Endometrial microvascular endothelial cells (primary cell): ENCODE data around the gene SPATA19. TPM values are rescaled to one million over a fixed set of nuclear protein-coding genes. Genes with fewer than 3 reads are reported as not detected.

Experiments
- in situ Hi-C: cut with HindIII; loops from 2 replicates; pipeline ENCODE4 v1.10.0; 2017; ENCODE audit warnings: low sequenced_read_pairs, low pct_unique_long_range_greater_than_20kb; ENCODE audit errors: inconsistent ontology term
- total RNA-seq: library from RNA; depleted of rRNA; stranded (reverse); fragments of >200 nt; gene quantifications from one replicate; pipeline ENCODE4 v1.2.3, GENCODE V29; 2015; ENCODE audit errors: inconsistent ontology term

Gene SPATA19
- total RNA-seq, 1 donor from 2014 or later: not detected

DNA sequence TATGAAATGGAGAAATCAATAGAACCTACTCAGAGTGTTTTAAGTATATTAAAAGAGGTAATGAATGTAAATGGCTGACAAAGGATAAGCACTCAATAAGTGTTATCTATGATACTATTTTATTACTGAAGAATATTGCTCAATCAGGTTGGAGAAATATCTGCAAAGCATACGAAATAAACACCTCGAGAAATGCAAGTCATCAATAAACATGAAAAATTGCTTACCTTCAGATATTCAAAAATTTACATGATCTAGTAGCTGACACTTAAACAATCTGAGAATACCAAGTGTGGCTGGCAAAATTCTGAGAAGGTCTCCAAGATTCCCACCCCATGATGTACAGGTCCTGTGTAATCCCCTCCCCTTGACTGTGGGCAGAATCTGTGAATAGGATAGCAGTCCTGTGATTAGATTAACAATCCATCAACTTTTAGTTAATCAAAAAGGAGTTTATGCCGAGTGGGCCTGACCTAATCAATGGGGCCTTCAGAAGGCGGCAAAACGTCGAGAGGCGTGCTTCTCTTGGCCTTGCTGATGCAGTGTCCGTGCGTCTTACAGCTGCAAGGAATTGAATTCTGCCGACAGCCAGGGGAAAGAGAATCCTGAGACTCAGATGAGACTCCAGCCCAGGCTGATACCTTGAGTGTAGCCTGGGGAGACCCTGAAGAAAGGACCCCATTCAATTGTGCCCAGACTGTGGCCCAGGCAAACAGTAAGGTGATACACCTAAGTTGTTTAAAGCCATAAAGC is 49.1 kb downstream of the SPATA19 start:
- in situ Hi-C loops: no loop called here

GRCh38 chr11:133795088-133795487 is 50.2 kb downstream of the SPATA19 start:
- in situ Hi-C loops: no loop called here

- in situ Hi-C loops: no loop called here
Measured at GRCh38 chr11:133794205-133794604, 51.1 kb downstream of the SPATA19 start.

DNA sequence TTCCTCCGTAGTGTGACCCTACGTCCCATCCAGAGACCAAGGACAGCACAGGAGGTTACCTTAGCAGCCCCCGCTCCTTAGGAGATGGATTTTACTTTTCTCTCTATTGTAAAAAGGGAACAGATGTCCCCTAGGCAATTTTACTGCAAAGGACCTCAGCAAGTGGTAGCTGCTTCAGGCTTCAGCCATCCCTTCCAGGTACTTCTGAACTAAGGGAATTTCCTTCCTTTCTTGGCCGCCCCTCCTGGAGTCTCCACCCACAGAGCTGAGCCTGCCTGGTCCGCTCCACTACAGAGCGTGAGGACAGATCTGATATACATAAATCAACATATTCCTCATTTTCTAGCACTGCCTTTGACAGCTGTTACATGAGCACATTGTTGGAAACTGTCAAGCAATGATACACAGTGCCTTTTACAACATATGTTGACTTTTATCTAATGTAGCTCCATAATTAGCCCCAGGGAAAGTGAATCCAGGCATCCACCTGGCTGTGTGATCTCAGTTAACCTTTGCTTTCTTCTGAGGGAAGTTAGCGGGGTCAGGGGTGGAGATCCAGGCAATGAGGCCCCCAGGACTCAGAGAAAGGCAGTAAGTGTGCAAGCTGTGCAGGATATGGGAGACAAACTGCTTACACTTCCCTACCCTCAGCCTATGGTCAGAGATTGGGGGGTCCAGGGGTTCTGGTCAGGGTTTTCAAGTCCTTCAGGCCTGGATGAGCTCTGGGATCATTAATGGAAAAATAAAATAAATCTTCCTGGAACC is 51.9 kb downstream of the SPATA19 start:
- in situ Hi-C loops: no loop called here

DNA sequence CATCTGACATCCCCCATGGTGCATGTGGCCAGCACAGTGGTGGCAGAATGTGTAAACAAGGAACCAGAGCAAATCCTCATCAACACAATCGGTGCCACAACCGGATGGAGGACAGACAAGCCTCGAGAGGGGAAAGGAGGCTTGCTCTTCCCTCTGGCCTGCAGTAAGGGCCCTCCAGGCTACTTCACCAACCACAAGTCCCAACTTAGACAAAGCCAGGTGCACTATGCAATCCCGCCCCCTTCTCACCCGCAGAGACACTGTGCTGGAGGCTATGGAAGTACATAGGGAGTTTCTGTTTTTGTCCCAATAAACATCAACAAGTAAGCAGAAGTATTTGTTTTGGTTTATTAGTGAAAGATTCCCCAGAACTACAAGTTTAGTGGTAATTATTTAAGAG is 54.3 kb downstream of the SPATA19 start:
- in situ Hi-C loops: no loop called here

Other genes with a start within 250 kb of the SPATA19 start
- gene IGSF9B, start 111.5 kb upstream of the SPATA19 start, total RNA-seq: not detected
- gene JAM3, start 223.6 kb upstream of the SPATA19 start, total RNA-seq: 75.9 TPM